PC-3 (cell line): ENCODE results near the gene UBE2QL1.

Experiments
- EZH2 ChIP-seq: fragments of 300-600 bp; sonication (generic); IDR thresholded peaks from one replicate; pipeline ENCODE4 v1.6.1; 2017; ENCODE audit warnings: antibody characterized with exemption, mild to moderate bottlenecking, low read length; ENCODE audit not compliant: unreplicated experiment
- EZH2phosphoT487 ChIP-seq: fragments of 300-600 bp; sonication (generic); IDR thresholded peaks from 2 replicates; pipeline ENCODE4 v1.6.1; 2018; ENCODE audit warnings: mild to moderate bottlenecking, antibody characterized with exemption, low read length, borderline replicate concordance
- TF ChIP-seq, protein P1 (sequence below): fragments of 300-600 bp; sonication (generic); conservative IDR thresholded peaks from 2 replicates; pipeline ENCODE4 v1.5.1; 2017; ENCODE audit warnings: antibody characterized with exemption, low read depth, mild to moderate bottlenecking, low read length

DNA sequence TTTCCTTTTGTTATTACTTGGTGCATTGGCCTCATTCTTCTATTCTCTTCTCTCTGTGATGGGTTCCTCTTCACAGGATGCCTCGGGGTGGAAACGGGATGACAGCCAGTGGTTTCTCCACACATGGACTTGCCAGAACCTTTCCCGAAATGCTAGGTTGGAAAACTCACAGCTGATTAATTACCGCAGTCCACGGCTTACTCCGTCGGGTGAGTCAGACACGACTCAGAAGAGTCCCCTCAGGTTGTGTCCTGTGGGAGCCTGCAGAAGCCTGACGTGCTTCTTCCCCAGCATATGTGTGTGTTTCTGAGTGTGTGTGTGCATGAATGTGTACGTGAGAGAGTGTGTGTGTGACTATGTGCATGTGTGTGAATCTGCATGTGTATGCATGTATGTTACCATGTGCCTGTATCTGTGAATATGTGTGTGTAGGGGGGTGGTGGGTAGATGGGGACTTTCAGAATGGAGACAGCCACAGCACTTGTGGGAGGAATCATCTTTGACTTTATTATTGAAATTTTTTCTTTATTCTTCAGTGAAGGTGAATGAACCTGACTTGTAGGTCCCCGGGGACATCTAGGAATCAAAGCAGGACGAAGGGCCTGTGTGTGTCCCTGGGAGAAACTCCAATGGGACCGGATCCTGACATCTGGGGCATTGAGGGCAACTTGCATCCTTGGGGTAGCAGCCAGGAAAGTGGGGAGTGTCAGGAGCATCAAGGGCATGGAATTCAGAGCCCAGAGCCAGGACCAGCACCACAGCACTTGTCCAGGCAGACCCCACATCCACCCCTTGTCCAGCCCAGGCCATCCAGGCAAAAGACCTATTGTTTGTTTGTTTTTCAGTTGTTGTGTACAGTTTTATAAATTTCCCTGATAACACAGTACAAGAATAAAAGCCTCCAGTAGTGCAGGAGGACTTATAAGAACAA lies 48.4 kb upstream of the UBE2QL1 start:
- no peak for TF ChIP-seq EZH2phosphoT487
- TF ChIP-seq, protein P1, sequence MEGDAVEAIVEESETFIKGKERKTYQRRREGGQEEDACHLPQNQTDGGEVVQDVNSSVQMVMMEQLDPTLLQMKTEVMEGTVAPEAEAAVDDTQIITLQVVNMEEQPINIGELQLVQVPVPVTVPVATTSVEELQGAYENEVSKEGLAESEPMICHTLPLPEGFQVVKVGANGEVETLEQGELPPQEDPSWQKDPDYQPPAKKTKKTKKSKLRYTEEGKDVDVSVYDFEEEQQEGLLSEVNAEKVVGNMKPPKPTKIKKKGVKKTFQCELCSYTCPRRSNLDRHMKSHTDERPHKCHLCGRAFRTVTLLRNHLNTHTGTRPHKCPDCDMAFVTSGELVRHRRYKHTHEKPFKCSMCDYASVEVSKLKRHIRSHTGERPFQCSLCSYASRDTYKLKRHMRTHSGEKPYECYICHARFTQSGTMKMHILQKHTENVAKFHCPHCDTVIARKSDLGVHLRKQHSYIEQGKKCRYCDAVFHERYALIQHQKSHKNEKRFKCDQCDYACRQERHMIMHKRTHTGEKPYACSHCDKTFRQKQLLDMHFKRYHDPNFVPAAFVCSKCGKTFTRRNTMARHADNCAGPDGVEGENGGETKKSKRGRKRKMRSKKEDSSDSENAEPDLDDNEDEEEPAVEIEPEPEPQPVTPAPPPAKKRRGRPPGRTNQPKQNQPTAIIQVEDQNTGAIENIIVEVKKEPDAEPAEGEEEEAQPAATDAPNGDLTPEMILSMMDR: no peak
- no peak for TF ChIP-seq EZH2
